ENCODE results near the gene PRM2.

Gene PRM2

GRCh38 chr16:11306997-11307638, 30.8 kb upstream of the PRM2 start:
- H3K4me2 ChIP-seq (ENCODE audit: insufficient read depth, low read length): no peak overlapping the region

DNA sequence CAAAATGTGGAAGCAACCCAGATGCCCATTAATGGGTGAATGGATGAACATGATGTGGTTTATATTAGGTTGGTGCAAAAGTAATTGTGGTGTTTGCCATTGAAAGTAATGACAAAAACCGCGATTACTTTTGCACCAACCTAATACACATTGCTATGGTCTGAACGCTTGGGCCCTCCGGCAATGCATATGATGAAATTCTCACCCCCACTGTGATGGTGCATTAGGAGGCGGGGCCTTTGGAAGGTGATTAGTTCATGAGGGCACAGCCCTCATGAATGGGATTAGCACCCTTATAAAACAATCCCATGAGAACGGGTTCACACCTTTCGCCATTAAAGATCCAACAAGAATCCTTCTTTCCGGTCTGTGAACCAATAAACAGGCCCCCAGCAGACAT, 30.1 kb upstream of the PRM2 start:
- Histone ChIP-seq H2AFZ (ENCODE audit: low read depth, low read length) (no peak overlapping the region), H3K79me2 (ENCODE audit: insufficient read depth, low read length) (no peaks in the 10 kb centered on the region), H4K20me1 (ENCODE audit: insufficient read depth, low read length) (no peaks in the 10 kb centered on the region), H3K4me1 (ENCODE audit: insufficient read depth, low read length) (peaks cover 39% of the 10 kb centered on the region), H3K9me3 (ENCODE audit: insufficient read depth, low read length, severe bottlenecking) (no peaks in the 10 kb centered on the region), H3K27me3 (ENCODE audit: insufficient read depth, low read length, poor library complexity) (no peaks in the 10 kb centered on the region), H3K4me3 (ENCODE audit: low read depth in 1 of 2, low read length in 2 of 2) (no peak overlapping the region), H3K27ac (ENCODE audit: low read length) (no peak overlapping the region), H3K4me2 (ENCODE audit: insufficient read depth, low read length) (no peak overlapping the region), H3K9ac (ENCODE audit: low read depth, low read length) (no peak overlapping the region), H3K36me3 (ENCODE audit: insufficient read depth, low read length) (no peaks in the 10 kb centered on the region)
- ATAC-seq (ENCODE audit: insufficient read depth, low read depth): no peak
- DNase-seq: no peak
- TF ChIP-seq CTCF (IDR thresholded peaks at IDR 0.05; ENCODE audit: borderline replicate concordance, extremely low read depth, low read length, poor library complexity, severe bottlenecking): no peak
- no peak for TF ChIP-seq EZH2 (IDR thresholded peaks at IDR 0.05; ENCODE audit: borderline replicate concordance, low read depth, low read length, severe bottlenecking)

More at GRCh38 chr16:11306997-11307638, 30.8 kb upstream of the PRM2 start:
- no peaks in the 10 kb centered on the region for H3K9me3 ChIP-seq (ENCODE audit: insufficient read depth, low read length, severe bottlenecking)
- no peaks in the 10 kb centered on the region for H3K36me3 ChIP-seq (ENCODE audit: insufficient read depth, low read length)
- no peak for TF ChIP-seq CTCF (IDR thresholded peaks at IDR 0.05; ENCODE audit: borderline replicate concordance, extremely low read depth, low read length, poor library complexity, severe bottlenecking)
- TF ChIP-seq EZH2 (IDR thresholded peaks at IDR 0.05; ENCODE audit: borderline replicate concordance, low read depth, low read length, severe bottlenecking): no peak
- H3K27me3 ChIP-seq (ENCODE audit: insufficient read depth, low read length, poor library complexity): no peaks in the 10 kb centered on the region
- no peak for DNase-seq
- H4K20me1 ChIP-seq (ENCODE audit: insufficient read depth, low read length): no peaks in the 10 kb centered on the region
- H2AFZ ChIP-seq (ENCODE audit: low read depth, low read length): no peak overlapping the region
- no peak overlapping the region for H3K27ac ChIP-seq (ENCODE audit: low read length)
- ATAC-seq (ENCODE audit: insufficient read depth, low read depth): no peak
- no peak overlapping the region for H3K4me3 ChIP-seq (ENCODE audit: low read depth in 1 of 2, low read length in 2 of 2)
- H3K4me1 ChIP-seq (ENCODE audit: insufficient read depth, low read length): peaks cover 45% of the 10 kb centered on the region
- no peaks in the 10 kb centered on the region for H3K79me2 ChIP-seq (ENCODE audit: insufficient read depth, low read length)
- H3K9ac ChIP-seq (ENCODE audit: low read depth, low read length): no peak overlapping the region

DNA sequence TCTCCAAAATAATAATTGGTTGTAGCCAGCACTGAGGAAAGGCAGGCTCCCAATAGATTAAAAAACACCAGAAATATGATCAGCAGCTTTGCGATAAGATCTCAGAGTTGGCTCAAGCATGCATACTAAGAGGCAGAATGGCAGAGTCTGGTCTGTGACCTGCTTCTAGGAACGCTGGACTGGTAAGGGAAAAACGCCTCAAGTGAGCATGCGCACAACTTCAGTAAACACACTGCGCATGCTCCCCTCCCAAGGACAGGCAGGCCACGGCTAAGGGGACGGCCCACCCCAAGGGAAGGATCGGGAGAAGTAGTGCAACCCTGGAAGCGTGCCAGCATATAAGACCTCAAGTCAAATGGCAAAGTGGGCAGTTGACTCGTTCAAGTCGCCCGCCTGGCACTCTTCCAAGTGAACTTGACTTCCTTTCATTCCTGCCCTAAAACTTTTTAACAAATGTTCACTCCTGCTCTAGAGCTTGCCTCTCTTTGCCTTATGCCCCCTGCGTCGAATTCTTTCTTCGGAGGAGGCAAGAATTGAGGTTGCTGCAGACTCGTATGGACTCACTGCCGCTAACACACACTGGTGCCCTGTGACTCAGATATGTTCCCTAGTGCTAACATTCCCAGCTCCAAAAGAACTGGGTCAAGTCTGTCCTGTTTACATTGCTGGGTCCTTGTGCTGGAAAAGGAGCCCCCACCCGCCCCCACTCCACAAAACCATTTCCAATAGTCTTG, 27.3 kb upstream of the PRM2 start:
- no peak overlapping the region for H2AFZ ChIP-seq (ENCODE audit: low read depth, low read length)
- no peak for TF ChIP-seq EZH2 (IDR thresholded peaks at IDR 0.05; ENCODE audit: borderline replicate concordance, low read depth, low read length, severe bottlenecking)
- TF ChIP-seq CTCF (IDR thresholded peaks at IDR 0.05; ENCODE audit: borderline replicate concordance, extremely low read depth, low read length, poor library complexity, severe bottlenecking): no peak
- H3K36me3 ChIP-seq (ENCODE audit: insufficient read depth, low read length): no peaks in the 10 kb centered on the region
- ATAC-seq (ENCODE audit: insufficient read depth, low read depth) (no peak), DNase-seq (no peak)
- H3K9ac ChIP-seq (ENCODE audit: low read depth, low read length): no peak overlapping the region
- no peaks in the 10 kb centered on the region for H3K9me3 ChIP-seq (ENCODE audit: insufficient read depth, low read length, severe bottlenecking)
- peaks cover 32% of the 10 kb centered on the region for H3K4me1 ChIP-seq (ENCODE audit: insufficient read depth, low read length)
- no peak overlapping the region for H3K4me3 ChIP-seq (ENCODE audit: low read depth in 1 of 2, low read length in 2 of 2)
- no peaks in the 10 kb centered on the region for H3K79me2 ChIP-seq (ENCODE audit: insufficient read depth, low read length)
- no peak overlapping the region for H3K4me2 ChIP-seq (ENCODE audit: insufficient read depth, low read length)
- no peaks in the 10 kb centered on the region for H3K27me3 ChIP-seq (ENCODE audit: insufficient read depth, low read length, poor library complexity)
- no peak overlapping the region for H3K27ac ChIP-seq (ENCODE audit: low read length)
- H4K20me1 ChIP-seq (ENCODE audit: insufficient read depth, low read length): no peaks in the 10 kb centered on the region
